ENCODE measurements around the gene GRID1.

GRCh38 chr10:85900061-85900460, 466.5 kb downstream of the GRID1 start:
- TF ChIP-seq POLR2A (IDR thresholded peaks at IDR 0.05; ENCODE audit: low read depth, low read length) (no peak), PAX5 (IDR thresholded peaks at IDR 0.05; ENCODE audit: insufficient read depth, low read length, severe bottlenecking) (no peak), POLR2AphosphoS5 (IDR thresholded peaks at IDR 0.05; ENCODE audit: low read depth, low read length) (no peak), TAF1 (IDR thresholded peaks at IDR 0.05; ENCODE audit: low read depth, low read length) (no peak), SPI1 (IDR thresholded peaks at IDR 0.05; ENCODE audit: low read depth, low read length) (no peak)

Measured in GM12891 (cell line).